H1 (cell line): ENCODE data around the gene TTC21A. TPM values are rescaled to one million over a fixed set of nuclear protein-coding genes. Genes with fewer than 3 reads are reported as not detected.

ENCODE experiments used
- BACH1 ChIP-seq: IDR thresholded peaks from 2 replicates; pipeline ENCODE4 v1.6.1; 2012; ENCODE audit warnings: low read length, improper control_type of control experiment
- CBX5 ChIP-seq: fragments of 300-800, 300-1000 bp; sonication (generic); IDR thresholded peaks from 2 replicates; pipeline ENCODE4 v1.7.1; 2016; ENCODE audit warnings: antibody characterized with exemption, low read length, low read depth
- CHD7 ChIP-seq: fragments of 300-600 bp; sonication (generic); IDR thresholded peaks from 2 replicates; pipeline ENCODE4 v1.7.1; 2012; ENCODE audit warnings: low read length, moderate library complexity, mild to moderate bottlenecking, inconsistent platforms; ENCODE audit not compliant: insufficient replicate concordance
- KDM4A ChIP-seq: IDR thresholded peaks from one replicate; pipeline ENCODE4 v1.7.1; 2012; ENCODE audit warnings: low read depth, mild to moderate bottlenecking, moderate library complexity, low read length, inconsistent platforms; ENCODE audit not compliant: severe bottlenecking
- PHF8 ChIP-seq: fragments of 200-600 bp; sonication (generic); conservative IDR thresholded peaks from 2 replicates; pipeline ENCODE4 v1.7.1; 2012; ENCODE audit warnings: low read depth, mild to moderate bottlenecking, inconsistent platforms, low read length, moderate library complexity
- POLR2A ChIP-seq, 2 experiments: IDR thresholded peaks; 1 replicate in 1 of 2; 2 replicates in 1 of 2; pipeline ENCODE4 v1.6.1; 2011; ENCODE audit warnings: low read depth in 2 of 2, low read length in 2 of 2, mild to moderate bottlenecking in 2 of 2; ENCODE audit errors: control extremely low read depth in 1 of 2
- polyA plus RNA-seq, 7 experiments: library from polyadenylated mRNA; depleted of rRNA in 3 of 7; stranded (reverse) in 5 of 7; unstranded in 2 of 7; fragments of >200 nt in 5 of 7; fragments of 200-250 nt in 2 of 7; gene quantifications; 1 replicate in 5 of 7; 2 replicates in 1 of 7; 4 replicates in 1 of 7; pipeline versions ENCODE4 v1.2.1 to v1.2.3, GENCODE V29; 2011 to 2013; ENCODE audit warnings: missing spikeins in 2 of 7, mixed read lengths in 2 of 7
- total RNA-seq: library from RNA; stranded (reverse); fragmentation: NEBNext Ultra II Directional; extraction: Animal tissue kit (Norgen Biotek cat#: 25700); gene quantifications from 2 replicates; pipeline ENCODE4 v1.2.1, GENCODE V29; 2021

TTC21A gene
- total and polyA plus RNA-seq, 2 of the 8 experiments (the other 6 are each of a cell fraction or from before 2014, with no cell fraction given): 2.3 to 2.8 TPM

DNA sequence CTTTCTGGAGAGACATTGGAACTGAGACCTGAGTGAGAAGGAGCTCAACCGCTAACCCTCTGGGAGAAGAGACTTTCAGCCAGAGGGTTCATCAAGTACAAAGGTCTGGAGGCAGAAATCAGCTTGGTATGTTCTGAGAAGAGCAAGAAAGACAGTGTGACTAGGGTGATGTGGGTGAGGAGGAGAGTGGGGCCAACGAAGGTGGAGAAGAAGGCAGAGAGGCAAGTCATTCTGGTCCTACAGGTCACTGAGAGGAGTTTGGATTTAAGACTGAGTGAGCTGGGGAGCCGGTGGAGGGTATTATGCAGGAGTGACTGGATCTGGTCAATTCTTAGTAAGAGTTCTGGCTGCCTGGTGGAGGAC lies 72.7 kb downstream of the TTC21A start (continued):
- no peak for TF ChIP-seq CHD7
- no peak for TF ChIP-seq POLR2A (IDR thresholded peaks at IDR 0.05; ENCODE audit: control extremely low read depth in 1 of 2, low read depth in 2 of 2, low read length in 2 of 2)
- TF ChIP-seq PHF8: no peak
- no peak for TF ChIP-seq BACH1
- TF ChIP-seq KDM4A: no peak
- no peak for TF ChIP-seq CBX5
